ENCODE results near the gene OSBPL9. TPM values are rescaled to one million over a fixed set of nuclear protein-coding genes. Genes with fewer than 3 reads are reported as not detected.

Gene OSBPL9
- total and polyA plus RNA-seq, 10 of the 15 experiments (the other 5 are each of a cell fraction or from before 2014, with no cell fraction given): 25.9 to 156 (median 108) TPM

- TF ChIP-seq CHD2 (IDR thresholded peaks at IDR 0.05; ENCODE audit: borderline replicate concordance, low read depth, low read length) (no peak), SPI1 (IDR thresholded peaks at IDR 0.05; ENCODE audit: borderline replicate concordance, insufficient read depth, low read depth, low read length) (no peak), NFIC (IDR thresholded peaks at IDR 0.05; ENCODE audit: low read depth, low read length) (no peak), POLR2AphosphoS2 (IDR thresholded peaks at IDR 0.05; ENCODE audit: low read depth, low read length) (no peak), HDGF (IDR thresholded peaks at IDR 0.05) (no peak), EED (IDR thresholded peaks at IDR 0.05; ENCODE audit: low read depth) (no peak), LARP7 (IDR thresholded peaks at IDR 0.05) (no peak), E4F1 (IDR thresholded peaks at IDR 0.05; ENCODE audit: borderline replicate concordance, partially characterized antibody) (no peak), RFX5 (IDR thresholded peaks at IDR 0.05; ENCODE audit: low read depth, low read length) (no peak)
Measured at GRCh38 chr1:51623450-51623849, 6.6 kb downstream of the OSBPL9 start (continued).

- no peaks in the 10 kb centered on the region for H3K27me3 ChIP-seq (replicated peaks in 1 of 2; ENCODE audit: control insufficient read depth in 2 of 2, insufficient read depth in 2 of 2, low read length in 1 of 2)
- no peak overlapping the region for H2AFZ ChIP-seq (ENCODE audit: control insufficient read depth, low read depth, low read length)
- H3K4me2 ChIP-seq (ENCODE audit: control insufficient read depth, insufficient read depth): no peak overlapping the region
- no peak; the same call in 2 of the 3 replicates for ATAC-seq
- H3K4me1 ChIP-seq (ENCODE audit: control insufficient read depth, insufficient read depth, low read length): no peaks in the 10 kb centered on the region
- ChIA-PET POLR2A (no interaction called here), CTCF (interaction anchor here (6.6 kb wide), 1 partner anchor 143 kb away, joined by 64 read pairs; no protein-coding TSS in a partner anchor), RAD21 (ENCODE audit: unreplicated experiment) (interaction anchor here (0.6 kb wide), 1 partner anchor 219 kb away, joined by 3 read pairs; no protein-coding TSS in a partner anchor), SMC1A (ENCODE audit: uncharacterized antibody, unreplicated experiment) (interaction anchor here (1.1 to 11.9 kb wide), 3 partner anchors 65 to 143 kb away, joined by 5 to 95 read pairs (median 5); no protein-coding TSS in a partner anchor)
- no peaks in the 10 kb centered on the region for H3K36me3 ChIP-seq (ENCODE audit: control insufficient read depth in 2 of 2, insufficient read depth in 2 of 2, low read length in 1 of 2)
- no peak overlapping the region for H3K9ac ChIP-seq (ENCODE audit: control insufficient read depth, insufficient read depth, low read length)
- no peak for FAIRE-seq
- H3K79me2 ChIP-seq (ENCODE audit: control insufficient read depth, insufficient read depth, low read length): no peaks in the 10 kb centered on the region; the same call in 1 of the 2 replicates
- intact Hi-C loops (cut with micrococcal nuclease; ENCODE audit: unreplicated experiment) (loop anchor here (10.0 kb wide), 1 partner anchor 110 kb away; no protein-coding TSS in a partner anchor), in situ Hi-C loops (cut with MboI) (loop anchor here (5.0 kb wide), 1 partner anchor 147 kb away; no protein-coding TSS in a partner anchor)
- H3K27ac ChIP-seq (ENCODE audit: control insufficient read depth, insufficient read depth): no peak overlapping the region
- no peak overlapping the region for H3K4me3 ChIP-seq
- no TSS peak for BruUV-seq (replicated peaks)
- no peaks in the 10 kb centered on the region for H4K20me1 ChIP-seq (ENCODE audit: control insufficient read depth, insufficient read depth)
- DNase-seq (ENCODE audit: low read depth, low spot score): no peak
- no peaks in the 10 kb centered on the region for H3K9me3 ChIP-seq (replicated peaks; ENCODE audit: control insufficient read depth, insufficient read depth, low read length)
- WGBS (ENCODE audit: insufficient coverage, insufficient replicate concordance, low lambda C conversion rate, missing lambda C conversion rate): 54% methylated on average over 1 of the region's 1 CpG
- no peak for TF ChIP-seq POLR2A (IDR thresholded peaks at IDR 0.05; ENCODE audit: low read depth, low read length)
- TF ChIP-seq IRF4 (IDR thresholded peaks at IDR 0.05; ENCODE audit: low read depth, low read length): no peak
- no peak for TF ChIP-seq ZBTB11 (CRISPR knock-in tag; IDR thresholded peaks at IDR 0.05)
- no peak for TF ChIP-seq ZZZ3 (IDR thresholded peaks at IDR 0.05; ENCODE audit: control insufficient read depth, insufficient read length, low read depth)
- no peak for TF ChIP-seq BMI1 (IDR thresholded peaks at IDR 0.05; ENCODE audit: borderline replicate concordance)
- no peak for TF ChIP-seq EGR1 (IDR thresholded peaks at IDR 0.05; ENCODE audit: borderline replicate concordance in 1 of 2, low read depth in 2 of 2, low read length in 2 of 2)
- no peak for TF ChIP-seq MTA3 (IDR thresholded peaks at IDR 0.05; ENCODE audit: borderline replicate concordance, low read length)
- no peak for TF ChIP-seq MYC (IDR thresholded peaks at IDR 0.05; ENCODE audit: insufficient read depth, insufficient read length, insufficient replicate concordance, low read length, severe bottlenecking)
- TF ChIP-seq CREB1 (IDR thresholded peaks at IDR 0.05; ENCODE audit: low read depth): no peak
Measured at GRCh38 chr1:51624855-51625254, 8.0 kb downstream of the OSBPL9 start.
